NCI-H82 (cell line): ENCODE measurements around the gene RETREG1.

Source experiments
- DNase-seq: peaks from one replicate; lab custom pipeline; 2025; lab: John Stamatoyannopoulos, UW

Gene RETREG1

GRCh38 chr5:16528382-16529110 lies 88.3 kb downstream of the RETREG1 start:
- no peak for DNase-seq

GRCh38 chr5:16525651-16526050 lies 91.1 kb downstream of the RETREG1 start:
- DNase-seq, result peak; percentile 74

- DNase-seq, result no peak
Observed at GRCh38 chr5:16524286-16524685, 92.5 kb downstream of the RETREG1 start.

- DNase-seq, result no peak
Observed at GRCh38 chr5:16521521-16522483, 95.0 kb downstream of the RETREG1 start.

- DNase-seq, result no peak
Observed at GRCh38 chr5:16520841-16521240, 96.0 kb downstream of the RETREG1 start.

- DNase-seq, result no peak
Observed at GRCh38 chr5:16519435-16519834, 97.4 kb downstream of the RETREG1 start.

GRCh38 chr5:16518606-16519005 lies 98.2 kb downstream of the RETREG1 start:
- DNase-seq, result no peak

- DNase-seq, result no peak
Observed at GRCh38 chr5:16515532-16515931, 101.3 kb downstream of the RETREG1 start.

- DNase-seq, result no peak
Observed at GRCh38 chr5:16510098-16510497, 106.7 kb downstream of the RETREG1 start.

GRCh38 chr5:16508730-16509531 lies 107.9 kb downstream of the RETREG1 start:
- DNase-seq, result no peak

GRCh38 chr5:16507716-16508115 lies 109.1 kb downstream of the RETREG1 start:
- DNase-seq, result no peak

GRCh38 chr5:16505904-16506303 lies 110.9 kb downstream of the RETREG1 start:
- no peak for DNase-seq

- DNase-seq, result no peak
Observed at GRCh38 chr5:16505140-16505891, 111.5 kb downstream of the RETREG1 start.

GRCh38 chr5:16504571-16504970 lies 112.2 kb downstream of the RETREG1 start:
- DNase-seq, result no peak

- peak; percentile 12 for DNase-seq
Observed at GRCh38 chr5:16502866-16503265, 113.9 kb downstream of the RETREG1 start.

- DNase-seq, result no peak
Observed at GRCh38 chr5:16500024-16500423, 116.8 kb downstream of the RETREG1 start.

GRCh38 chr5:16497546-16497945 lies 119.3 kb downstream of the RETREG1 start:
- DNase-seq, result no peak

GRCh38 chr5:16493261-16493660 lies 123.5 kb downstream of the RETREG1 start:
- no peak for DNase-seq

GRCh38 chr5:16492398-16493140 lies 124.2 kb downstream of the RETREG1 start:
- DNase-seq, result peak; percentile 95

GRCh38 chr5:16490911-16491310 lies 125.9 kb downstream of the RETREG1 start:
- DNase-seq, result no peak

- peak; percentile 61 for DNase-seq
Observed at GRCh38 chr5:16489322-16489791, 127.4 kb downstream of the RETREG1 start.
